Spleen (tissue), 7 donors: ENCODE results near the gene PALLD.

Source experiments
- CTCF ChIP-seq, 11 experiments: fragments of 200-600 bp in 7 of 11; fragments of 450-650 bp in 4 of 11; sonication (generic) in 4 of 11; IDR thresholded peaks in 8 of 11; conservative IDR thresholded peaks in 3 of 11; 1 replicate in 7 of 11; 2 replicates in 4 of 11; pipeline versions ENCODE4 v1.4.0 to v1.8.0; 2016 to 2021; ENCODE audit warnings: antibody characterized with exemption in 11 of 11, inconsistent platforms in 4 of 11, mild to moderate bottlenecking in 1 of 11
- POLR2A ChIP-seq, 3 donors: fragments of 450-650 bp; IDR thresholded peaks; one replicate each; pipeline ENCODE4 v1.5.1; 2017; ENCODE audit warnings: antibody characterized with exemption in 3 of 3, mild to moderate bottlenecking in 1 of 3
- POLR2AphosphoS5 ChIP-seq, 3 donors: sonication (generic); formaldehyde crosslinking; IDR thresholded peaks; one replicate each; pipeline ENCODE4 v1.5.1; 2017; ENCODE audit warnings: antibody characterized with exemption in 3 of 3
- donor health status: DM: no; HTN: no; CAD: no; lungs with moderate emphysema.
- donor health status: DM: no; HTN: no; CAD: no.
- donor health status: DM: no; HTN: no; CAD: no.

GRCh38 chr4:168856312-168856711 lies 359.5 kb downstream of the PALLD start:
- no peak for TF ChIP-seq CTCF (IDR thresholded peaks at IDR 0.05 in 8 of 11, conservative IDR thresholded peaks at IDR 0.05 in 3 of 11)
- TF ChIP-seq POLR2AphosphoS5 (IDR thresholded peaks at IDR 0.05), result no peak
- no peak for TF ChIP-seq POLR2A (IDR thresholded peaks at IDR 0.05)
